HL-60 (cell line): ENCODE measurements around the gene CMIP.

Source experiments
- DNase-seq, 2 experiments: peaks; one replicate each; pipeline ENCODE4 v3.0.0-alpha.2; 2010 to 2020; ENCODE audit warnings: low read depth in 1 of 2, low spot score in 1 of 2
- H3K27ac ChIP-seq: fragments of 250-450 bp; sonication (Bioruptor Pico); replicated peaks from 2 replicates; pipeline ENCODE4 v1.5.1; 2020; ENCODE audit warnings: mild to moderate bottlenecking, moderate library complexity
- H3K27me3 ChIP-seq: fragments of 250-450 bp; sonication (Bioruptor Pico); 2 replicates; pipeline ENCODE4 v1.5.1; 2021; ENCODE audit warnings: mild to moderate bottlenecking, moderate library complexity; ENCODE audit not compliant: insufficient read depth, poor library complexity, severe bottlenecking
- H3K4me3 ChIP-seq: replicated peaks from 2 replicates; pipeline ENCODE4 v1.5.1; 2011; ENCODE audit warnings: mild to moderate bottlenecking, control low read depth, low read length; ENCODE audit not compliant: insufficient read depth
- CTCF ChIP-seq: IDR thresholded peaks from one replicate; pipeline ENCODE4 v1.5.1; 2011; ENCODE audit warnings: low read length, control low read depth, inconsistent platforms; ENCODE audit not compliant: insufficient read depth
- GABPA ChIP-seq: IDR thresholded peaks from 2 replicates; pipeline ENCODE4 v1.6.1; 2012; ENCODE audit warnings: low read depth
- POLR2AphosphoS5 ChIP-seq: IDR thresholded peaks from 2 replicates; pipeline ENCODE4 v1.6.1; 2012; ENCODE audit warnings: low read depth
- REST ChIP-seq: IDR thresholded peaks from 2 replicates; pipeline ENCODE4 v1.6.1; 2012; ENCODE audit warnings: low read depth; ENCODE audit not compliant: insufficient replicate concordance
- SPI1 ChIP-seq: IDR thresholded peaks from 2 replicates; pipeline ENCODE4 v1.6.1; 2012; ENCODE audit warnings: low read depth, mild to moderate bottlenecking, borderline replicate concordance

Gene CMIP

GRCh38 chr16:81556715-81557284 is 112.2 kb downstream of the CMIP start:
- TF ChIP-seq REST (no peak), SPI1 (no peak), GABPA (no peak), CTCF (no peak), POLR2AphosphoS5 (no peak)
- no peak overlapping the region for H3K27ac ChIP-seq
- no peaks in the 10 kb centered on the region for H3K27me3 ChIP-seq
- DNase-seq = no peak
- H3K4me3 ChIP-seq = no peak overlapping the region

- no peak for DNase-seq
- no peaks in the 10 kb centered on the region for H3K27me3 ChIP-seq
Measured at GRCh38 chr16:81558077-81558443, 113.5 kb downstream of the CMIP start.

More at GRCh38 chr16:81558077-81558443, 113.5 kb downstream of the CMIP start:
- no peak overlapping the region for H3K4me3 ChIP-seq
- no peak overlapping the region for H3K27ac ChIP-seq
- TF ChIP-seq REST (no peak), POLR2AphosphoS5 (no peak), CTCF (no peak), GABPA (no peak), SPI1 (no peak)
